Measurements from ENCODE around the gene PIAS4. TPM values are rescaled to one million over a fixed set of nuclear protein-coding genes. Genes with fewer than 3 reads are reported as not detected.

PIAS4 gene
- total RNA-seq, 1 donor from 2014 or later, result 36.4 TPM

- peaks cover 4% of the 10 kb centered on the region for H3K4me1 Mint-ChIP-seq
- H3K27me3 Mint-ChIP-seq, result no peaks in the 10 kb centered on the region
- peaks cover 26% of the 10 kb centered on the region for H3K36me3 Mint-ChIP-seq (ENCODE audit: low read depth)
- no peaks in the 10 kb centered on the region for H3K9me3 Mint-ChIP-seq
- no peak overlapping the region for H3K4me3 Mint-ChIP-seq
- ATAC-seq (ENCODE audit: low read depth) (no peak), DNase-seq (no peak)
- ChIA-PET POLR2A (interaction anchor here (0.6 kb wide), 3 partner anchors 49 to 1378 kb away, joined by 3 read pairs; partner anchors contain the start of gene DAPK3), CTCF (no interaction called here)
- H3K27ac Mint-ChIP-seq, result no peak overlapping the region
- intact Hi-C loops (cut with micrococcal nuclease), result no loop called here
- TF ChIP-seq CTCF (IDR thresholded peaks at IDR 0.05), result no peak
Observed at GRCh38 chr19:4043401-4043800, 35.9 kb downstream of the PIAS4 start.

- Mint-ChIP-seq H3K9me3 (no peaks in the 10 kb centered on the region), H3K4me3 (no peak overlapping the region), H3K27me3 (no peaks in the 10 kb centered on the region), H3K36me3 (ENCODE audit: low read depth) (peaks cover 28% of the 10 kb centered on the region), H3K27ac (no peak overlapping the region), H3K4me1 (peaks cover 4% of the 10 kb centered on the region)
- ATAC-seq (ENCODE audit: low read depth) (no peak), DNase-seq (no peak)
- POLR2A ChIA-PET, result no interaction called here
- no peak for TF ChIP-seq CTCF (IDR thresholded peaks at IDR 0.05)
- CTCF ChIA-PET, result no interaction called here
- intact Hi-C loops (cut with micrococcal nuclease), result no loop called here
Observed at GRCh38 chr19:4043966-4044715, 36.6 kb downstream of the PIAS4 start.

GRCh38 chr19:4044990-4045465 is 37.5 kb downstream of the PIAS4 start:
- no peaks in the 10 kb centered on the region for H3K27me3 Mint-ChIP-seq
- no peak overlapping the region for H3K27ac Mint-ChIP-seq
- peaks cover 6% of the 10 kb centered on the region for H3K4me1 Mint-ChIP-seq
- H3K36me3 Mint-ChIP-seq (ENCODE audit: low read depth), result peaks cover 35% of the 10 kb centered on the region
- DNase-seq (no peak), ATAC-seq (ENCODE audit: low read depth) (no peak)
- no peak overlapping the region for H3K4me3 Mint-ChIP-seq
- CTCF ChIA-PET, result interaction anchor here (1.0 kb wide), 1 partner anchor 95 kb away, joined by 4 read pairs; no protein-coding TSS in a partner anchor
- POLR2A ChIA-PET, result interaction anchor here (0.6 to 1.4 kb wide), 3 partner anchors 15 to 487 kb away, joined by 3 read pairs; no protein-coding TSS in a partner anchor
- no peaks in the 10 kb centered on the region for H3K9me3 Mint-ChIP-seq
- intact Hi-C loops (cut with micrococcal nuclease), result no loop called here
- no peak for TF ChIP-seq CTCF (IDR thresholded peaks at IDR 0.05)

GRCh38 chr19:4045597-4046361 is 38.2 kb downstream of the PIAS4 start:
- H3K4me3 Mint-ChIP-seq, result no peak overlapping the region
- intact Hi-C loops (cut with micrococcal nuclease), result no loop called here
- no peaks in the 10 kb centered on the region for H3K27me3 Mint-ChIP-seq
- CTCF ChIA-PET, result interaction anchor here (1.0 kb wide), 1 partner anchor 94 kb away, joined by 4 read pairs; no protein-coding TSS in a partner anchor
- TF ChIP-seq CTCF (IDR thresholded peaks at IDR 0.05), result no peak
- peaks cover 37% of the 10 kb centered on the region for H3K36me3 Mint-ChIP-seq (ENCODE audit: low read depth)
- ATAC-seq (ENCODE audit: low read depth) (no peak), DNase-seq (no peak)
- no peaks in the 10 kb centered on the region for H3K9me3 Mint-ChIP-seq
- H3K27ac Mint-ChIP-seq, result no peak overlapping the region
- POLR2A ChIA-PET, result interaction anchor here (0.6 to 1.4 kb wide), 4 partner anchors 14 to 488 kb away, joined by 3 read pairs; no protein-coding TSS in a partner anchor
- H3K4me1 Mint-ChIP-seq, result peaks cover 9% of the 10 kb centered on the region

- POLR2A ChIA-PET, result interaction anchor here (0.7 to 1.4 kb wide), 2 partner anchors 14 to 89 kb away, joined by 3 read pairs; no protein-coding TSS in a partner anchor
- Mint-ChIP-seq H3K27me3 (no peaks in the 10 kb centered on the region), H3K9me3 (no peaks in the 10 kb centered on the region), H3K4me3 (no peak overlapping the region), H3K27ac (no peak overlapping the region), H3K36me3 (ENCODE audit: low read depth) (peaks cover 41% of the 10 kb centered on the region), H3K4me1 (peaks cover 13% of the 10 kb centered on the region)
- CTCF ChIA-PET, result no interaction called here
- intact Hi-C loops (cut with micrococcal nuclease), result no loop called here
- no peak for ATAC-seq (ENCODE audit: low read depth)
- no peak for TF ChIP-seq CTCF (IDR thresholded peaks at IDR 0.05)
- DNase-seq, result no peak
Observed at GRCh38 chr19:4046362-4046691, 38.8 kb downstream of the PIAS4 start.

Measured in activated B cell treated with CpG ODN at 0.5 μM for 24 hours (primary cell).